Measurements from ENCODE around the gene CCDC86.

CCDC86 gene

GRCh38 chr11:60875366-60876167 lies 33.7 kb downstream of the CCDC86 start:
- H3K4me3 ChIP-seq (ENCODE audit: low read length) = no peak overlapping the region
- DNase-seq (ENCODE audit: low read depth) = no peak
- TF ChIP-seq CTCF (conservative IDR thresholded peaks at IDR 0.05; ENCODE audit: low read length) = no peak

GRCh38 chr11:60876168-60876485 lies 34.2 kb downstream of the CCDC86 start:
- TF ChIP-seq CTCF (conservative IDR thresholded peaks at IDR 0.05; ENCODE audit: low read length) = no peak
- no peak overlapping the region for H3K4me3 ChIP-seq (ENCODE audit: low read length)
- DNase-seq (ENCODE audit: low read depth) = no peak

GRCh38 chr11:60878245-60879101 lies 36.6 kb downstream of the CCDC86 start:
- H3K4me3 ChIP-seq (ENCODE audit: low read length) = no peak overlapping the region
- no peak for TF ChIP-seq CTCF (conservative IDR thresholded peaks at IDR 0.05; ENCODE audit: low read length)
- DNase-seq (ENCODE audit: low read depth) = no peak

GRCh38 chr11:60879104-60879503 lies 37.2 kb downstream of the CCDC86 start:
- no peak for TF ChIP-seq CTCF (conservative IDR thresholded peaks at IDR 0.05; ENCODE audit: low read length)
- DNase-seq (ENCODE audit: low read depth) = no peak
- H3K4me3 ChIP-seq (ENCODE audit: low read length) = no peak overlapping the region

GRCh38 chr11:60879971-60880588 lies 38.2 kb downstream of the CCDC86 start:
- DNase-seq (ENCODE audit: low read depth) = no peak
- TF ChIP-seq CTCF (conservative IDR thresholded peaks at IDR 0.05; ENCODE audit: low read length) = no peak
- H3K4me3 ChIP-seq (ENCODE audit: low read length) = no peak overlapping the region

- H3K4me3 ChIP-seq (ENCODE audit: low read length) = no peak overlapping the region
- no peak for TF ChIP-seq CTCF (conservative IDR thresholded peaks at IDR 0.05; ENCODE audit: low read length)
- DNase-seq (ENCODE audit: low read depth) = no peak
Observed at GRCh38 chr11:60880643-60881282, 38.9 kb downstream of the CCDC86 start.
